ENCODE data around the gene POLDIP3.

POLDIP3 gene

GRCh38 chr22:42614312-42615091 lies at the start of gene POLDIP3:
TSS of gene POLDIP3 (minus strand) at chr22:42614883. CDS start at chr22:42614857, 26 bp downstream.
- peak; percentile 79 for DNase-seq (ENCODE audit: low read depth, low spot score)
- peak within 1 kb of the TSS; percentile 80 for H3K4me3 ChIP-seq (ENCODE audit: low read depth, low read length)
- POLR2A ChIA-PET, result interaction anchor here (0.7 to 2.0 kb wide), 15 partner anchors 8 to 947 kb away, joined by 3 to 15 read pairs (median 4); partner anchors contain the start of genes ARFGAP3 and CYB5R3
- TF ChIP-seq CTCF (IDR thresholded peaks at IDR 0.05; ENCODE audit: insufficient read depth, low read length, missing control alignments), result peak; percentile 52
- CTCF ChIA-PET, result interaction anchor here (2.2 kb wide), 1 partner anchor 22 kb away, joined by 8 read pairs; no protein-coding TSS in a partner anchor

GRCh38 chr22:42661985-42662831 lies 47.5 kb upstream of the POLDIP3 start:
- DNase-seq (ENCODE audit: low read depth, low spot score), result no peak
- H3K4me3 ChIP-seq (ENCODE audit: low read depth, low read length), result peak overlapping the region; percentile 68
- POLR2A ChIA-PET, result no interaction called here
- peak; percentile 77 for TF ChIP-seq CTCF (IDR thresholded peaks at IDR 0.05; ENCODE audit: insufficient read depth, low read length, missing control alignments)
- CTCF ChIA-PET, result interaction anchor here (0.6 to 9.6 kb wide), 17 partner anchors 8 to 173 kb away, joined by 3 to 62 read pairs (median 4); partner anchors contain the start of gene CYB5R3

GRCh38 chr22:42656578-42656977 lies 41.9 kb upstream of the POLDIP3 start:
- no peak for DNase-seq (ENCODE audit: low read depth, low spot score)
- TF ChIP-seq CTCF (IDR thresholded peaks at IDR 0.05; ENCODE audit: insufficient read depth, low read length, missing control alignments), result no peak
- ChIA-PET POLR2A (no interaction called here), CTCF (interaction anchor here (1.5 to 9.6 kb wide), 2 partner anchors 11 to 165 kb away, joined by 5 to 62 read pairs; no protein-coding TSS in a partner anchor)
- H3K4me3 ChIP-seq (ENCODE audit: low read depth, low read length), result no peak overlapping the region

- CTCF ChIA-PET, result interaction anchor here (1.5 to 9.6 kb wide), 3 partner anchors 8 to 166 kb away, joined by 5 to 62 read pairs (median 11); no protein-coding TSS in a partner anchor
- no peak for TF ChIP-seq CTCF (IDR thresholded peaks at IDR 0.05; ENCODE audit: insufficient read depth, low read length, missing control alignments)
- no peak overlapping the region for H3K4me3 ChIP-seq (ENCODE audit: low read depth, low read length)
- no peak for DNase-seq (ENCODE audit: low read depth, low spot score)
- POLR2A ChIA-PET, result no interaction called here
These were observed 41.0 kb upstream of the POLDIP3 start for GRCh38 chr22:42655693-42656092.

GRCh38 chr22:42654436-42655073 lies 39.9 kb upstream of the POLDIP3 start:
- no peak overlapping the region for H3K4me3 ChIP-seq (ENCODE audit: low read depth, low read length)
- CTCF ChIA-PET, result interaction anchor here (0.9 to 9.6 kb wide), 4 partner anchors 9 to 167 kb away, joined by 3 to 62 read pairs (median 8); no protein-coding TSS in a partner anchor
- POLR2A ChIA-PET, result no interaction called here

More at GRCh38 chr22:42654436-42655073, 39.9 kb upstream of the POLDIP3 start:
- no peak for DNase-seq (ENCODE audit: low read depth, low spot score)
- TF ChIP-seq CTCF (IDR thresholded peaks at IDR 0.05; ENCODE audit: insufficient read depth, low read length, missing control alignments), result no peak
